ENCODE results near the gene HSPBAP1.

DNA sequence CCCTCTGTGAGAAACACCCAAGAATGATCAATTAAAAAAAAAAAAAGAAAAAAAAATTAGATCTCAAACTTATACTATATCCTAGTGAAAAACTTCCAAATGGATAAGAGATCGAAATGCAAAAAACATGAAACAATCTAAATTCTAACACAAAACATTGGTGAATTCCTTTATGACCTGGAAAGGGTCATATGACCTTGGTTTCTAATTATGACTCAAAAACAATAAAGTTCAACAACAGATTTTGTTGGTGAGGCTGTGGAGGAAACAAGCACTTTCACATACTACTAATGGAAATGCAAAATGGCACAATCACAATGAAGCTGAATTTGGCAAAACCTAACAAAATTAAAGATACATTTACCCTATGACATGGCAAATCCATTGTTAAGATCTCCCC, 45.3 kb downstream of the HSPBAP1 start:
- TF ChIP-seq CTCF (IDR thresholded peaks at IDR 0.05; ENCODE audit: low read depth, low read length, poor library complexity, severe bottlenecking) (no peak), EZH2phosphoT487 (IDR thresholded peaks at IDR 0.05; ENCODE audit: borderline replicate concordance, low read length) (no peak)
